HG03025 (cell line): Measurements from ENCODE around the gene INCENP.
"Not testable (repeated sequence)": the region's sequence is repeated elsewhere in the genome, so short reads cannot be mapped to it uniquely, and the experiment has no call there.

Experiments used
- ATAC-seq: cut with Tn5 transposase; IDR thresholded peaks from one replicate; pipeline ENCODE4 v1.9.1; 2021; ENCODE audit warnings: mild to moderate bottlenecking, moderate library complexity; ENCODE audit not compliant: unreplicated experiment, low FRiP score

The INCENP gene

DNA sequence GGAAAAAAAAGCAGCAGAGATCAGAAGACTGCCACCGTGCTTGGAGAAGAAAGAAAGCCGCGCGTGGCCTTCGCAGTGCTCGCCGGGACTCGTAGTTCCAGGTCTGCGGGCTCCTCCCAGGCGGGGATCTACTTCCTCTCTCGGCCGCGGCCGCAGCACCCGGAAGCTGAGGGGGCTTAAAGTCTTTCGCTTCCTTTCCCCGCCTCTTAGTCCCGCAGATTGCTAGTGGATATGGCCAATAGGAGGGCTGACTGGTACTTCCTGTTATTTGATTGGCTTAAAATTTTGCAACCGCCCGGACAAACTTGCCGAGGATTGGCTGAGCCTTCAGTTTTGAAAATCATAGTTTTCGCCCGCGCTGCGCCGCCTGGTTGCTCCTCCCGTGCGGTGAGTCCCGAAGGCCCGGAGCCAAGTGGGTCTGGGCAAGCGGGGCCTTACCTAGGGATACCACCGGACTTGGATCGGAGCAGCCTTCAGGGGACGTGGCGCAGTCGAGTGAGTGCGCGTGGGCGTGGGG, at the start of gene INCENP:
Gene INCENP, plus strand, starts transcription at position 343 of the 517 bp plus-strand sequence. CDS start 4,151 bp downstream, outside the sequence.
- ATAC-seq: peak; percentile 89

DNA sequence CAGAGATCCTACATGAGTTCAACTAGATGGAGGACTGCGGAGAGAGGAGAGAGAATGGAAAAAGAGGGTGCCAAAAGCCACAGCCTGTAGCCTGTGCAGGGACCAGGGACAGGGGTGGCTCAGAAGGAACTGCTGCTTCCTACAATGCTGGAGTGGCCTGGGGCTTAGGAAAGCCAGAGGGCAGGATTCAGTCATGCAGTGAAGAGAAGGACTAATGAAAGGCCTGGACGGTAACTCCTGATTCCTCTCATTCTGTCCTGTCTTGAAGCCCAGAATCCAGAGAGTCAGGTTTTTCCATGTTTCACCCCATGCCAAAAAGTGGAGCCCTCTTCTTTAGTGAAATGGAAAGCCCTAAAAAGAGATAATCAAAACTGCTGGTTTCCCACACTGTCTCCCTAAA, 48.4 kb upstream of the INCENP start:
- ATAC-seq: no peak

DNA sequence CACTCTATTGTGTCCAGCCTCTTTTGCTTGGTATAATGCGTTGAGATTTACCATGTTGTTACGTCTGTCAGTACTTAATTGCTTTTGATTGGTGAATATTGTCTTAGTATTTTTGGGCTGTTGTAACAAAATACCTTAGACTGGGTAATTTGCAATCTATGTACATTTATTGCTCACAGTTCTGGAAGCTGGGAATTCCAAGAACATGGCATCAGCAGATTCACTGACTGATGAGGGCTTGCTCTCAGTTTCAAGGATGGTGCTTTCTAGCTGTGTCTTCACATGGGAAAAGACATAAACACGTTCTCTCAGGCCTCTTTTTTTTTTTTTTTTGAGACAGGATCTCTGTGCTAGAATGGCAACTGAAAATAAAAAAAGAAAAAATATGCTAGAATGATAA, 46.7 kb upstream of the INCENP start:
- ATAC-seq: no peak

DNA sequence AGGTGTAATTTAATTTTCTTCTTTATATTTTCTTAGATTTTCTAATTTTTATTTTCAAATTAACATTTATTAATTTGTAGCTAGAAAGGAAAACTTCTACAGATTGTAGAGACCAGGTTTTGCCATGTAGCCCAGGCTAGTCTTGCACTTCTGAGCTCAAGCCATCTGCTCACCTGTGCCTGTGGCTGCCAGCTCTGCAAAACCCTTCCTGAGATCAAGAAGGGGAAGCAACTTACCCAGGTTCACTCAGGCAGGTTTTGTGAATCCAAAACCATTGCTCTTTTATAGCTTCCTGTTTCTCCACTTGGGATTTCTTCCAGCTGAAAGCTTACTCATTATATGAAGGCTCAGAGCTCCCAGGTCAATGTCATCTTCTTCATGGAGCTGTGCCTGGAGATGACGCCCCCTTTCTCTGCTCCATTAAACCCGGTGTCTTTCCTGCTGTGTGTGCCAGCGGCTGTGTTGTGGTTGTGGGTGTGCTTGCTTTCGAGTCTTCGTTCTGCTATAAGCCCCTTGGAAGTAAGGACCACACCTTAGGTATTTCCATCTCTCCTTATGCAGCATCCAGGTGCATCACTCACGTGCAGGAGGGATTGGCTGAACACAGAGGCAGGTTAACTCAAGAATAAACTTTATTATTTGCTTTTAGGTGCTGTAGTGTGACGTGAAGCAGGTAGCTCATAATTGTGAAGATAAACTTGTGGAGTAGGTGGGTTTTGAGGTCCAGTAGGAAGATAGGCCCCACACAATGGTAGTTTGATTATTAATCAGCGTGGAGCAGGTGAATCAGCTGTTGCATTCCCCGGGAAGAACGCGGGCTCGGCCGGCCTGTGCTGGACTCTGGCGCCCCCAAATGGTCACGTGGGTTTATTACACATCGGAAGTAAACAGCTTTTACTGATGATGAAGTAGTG, 42.2 kb upstream of the INCENP start:
- no peak for ATAC-seq

DNA sequence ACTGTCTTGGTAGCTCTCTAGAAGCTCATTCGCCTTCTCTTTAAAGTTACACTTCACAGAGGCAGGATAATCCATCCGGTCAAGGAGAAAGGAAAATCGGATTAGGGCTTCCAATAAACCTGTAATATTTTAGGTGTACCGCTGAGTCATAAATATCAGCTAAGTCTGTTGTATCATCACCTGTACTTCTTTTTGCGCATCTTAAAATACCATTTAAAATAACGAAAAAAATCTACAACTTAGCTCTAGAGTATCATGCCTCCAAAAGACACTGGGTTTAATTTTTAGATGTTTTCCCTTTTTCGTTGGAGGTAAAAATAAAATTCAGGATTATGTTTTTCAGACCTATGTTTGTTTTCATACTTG, 41.5 kb upstream of the INCENP start:
- no peak for ATAC-seq

DNA sequence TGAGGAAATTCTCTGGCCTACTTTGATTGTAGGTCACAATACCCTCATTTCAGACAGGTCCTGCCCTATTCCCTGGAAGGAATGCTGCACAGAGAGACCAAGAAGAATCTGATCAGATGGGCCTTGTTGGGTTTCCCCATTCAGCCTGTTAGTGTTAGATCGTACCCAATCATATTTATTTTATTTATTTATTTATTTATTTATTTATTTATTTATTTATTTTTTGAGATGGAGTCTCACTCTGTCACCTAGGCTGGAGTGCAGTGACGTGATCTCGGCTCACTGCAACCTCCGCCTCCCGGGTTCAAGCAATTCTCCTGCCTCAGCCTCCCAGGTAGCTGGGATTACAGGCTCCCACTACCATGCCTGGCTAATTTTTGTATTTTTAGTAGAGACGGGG, 39.0 kb upstream of the INCENP start:
- not testable (repeated sequence) for ATAC-seq

DNA sequence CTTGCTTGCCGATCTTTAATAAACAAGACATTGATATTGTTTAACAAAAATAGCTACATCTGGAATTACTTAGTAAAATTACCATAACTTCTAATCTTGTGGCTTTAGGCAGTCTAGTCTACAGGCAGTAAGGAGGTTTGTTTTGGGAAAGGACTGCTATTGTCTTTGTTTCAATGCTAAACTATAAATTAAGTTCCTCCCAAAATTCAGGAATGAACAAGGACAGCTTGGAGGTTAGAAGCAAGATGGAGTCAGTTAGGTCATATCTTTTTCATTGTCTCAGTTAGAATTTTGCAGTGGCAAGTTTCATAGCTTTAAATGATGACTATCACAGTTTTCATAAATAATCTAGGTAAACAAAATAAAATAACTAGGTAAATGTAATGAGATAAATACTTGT, 36.1 kb upstream of the INCENP start:
- ATAC-seq: no peak

DNA sequence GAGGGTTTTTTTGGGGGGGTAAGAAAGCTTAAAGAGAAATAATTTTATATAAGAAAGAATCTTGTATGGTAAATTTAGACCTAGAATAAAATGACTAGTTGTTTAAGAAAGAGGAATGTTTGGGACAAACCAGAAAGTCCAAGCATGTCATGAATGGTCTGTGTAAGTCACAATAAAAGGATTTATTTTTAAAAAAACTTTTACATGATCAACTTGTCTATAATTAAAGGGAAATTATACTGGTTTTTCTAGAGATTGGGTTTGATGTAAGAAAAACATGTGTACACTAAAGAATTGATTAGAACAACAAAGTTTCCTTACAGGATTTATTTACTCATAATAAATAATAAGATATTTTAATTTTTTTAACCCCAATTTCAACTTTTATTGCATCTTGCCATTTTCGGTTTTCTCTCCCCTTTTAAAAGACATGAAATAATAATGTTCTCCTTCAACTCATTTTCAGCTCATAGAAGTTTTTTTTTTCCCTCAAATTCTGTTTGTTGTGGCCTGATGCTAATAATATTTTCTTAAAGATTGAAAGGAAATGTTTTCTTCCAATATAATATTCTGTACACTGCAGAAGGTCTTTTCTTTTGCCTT, 35.4 kb upstream of the INCENP start:
- no peak for ATAC-seq

DNA sequence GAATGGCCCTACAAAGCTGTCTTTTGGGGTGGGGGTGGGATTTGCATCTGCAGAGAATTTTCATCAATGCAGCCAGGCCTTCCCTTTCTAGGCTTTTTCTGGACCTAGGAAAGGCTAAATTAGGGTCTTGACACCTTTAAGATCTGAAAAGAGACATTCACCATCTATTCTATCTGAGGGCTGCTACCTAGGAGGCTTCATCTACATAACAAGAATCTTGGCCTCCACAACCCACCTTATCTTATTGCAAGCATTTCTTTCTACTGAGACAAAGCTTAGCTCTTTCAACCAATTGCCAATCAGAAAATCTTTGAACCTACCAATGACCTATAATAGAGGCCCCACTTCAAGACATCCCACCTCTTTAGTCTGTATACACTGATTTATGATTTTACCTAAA, 20.7 kb upstream of the INCENP start:
- ATAC-seq: no peak

DNA sequence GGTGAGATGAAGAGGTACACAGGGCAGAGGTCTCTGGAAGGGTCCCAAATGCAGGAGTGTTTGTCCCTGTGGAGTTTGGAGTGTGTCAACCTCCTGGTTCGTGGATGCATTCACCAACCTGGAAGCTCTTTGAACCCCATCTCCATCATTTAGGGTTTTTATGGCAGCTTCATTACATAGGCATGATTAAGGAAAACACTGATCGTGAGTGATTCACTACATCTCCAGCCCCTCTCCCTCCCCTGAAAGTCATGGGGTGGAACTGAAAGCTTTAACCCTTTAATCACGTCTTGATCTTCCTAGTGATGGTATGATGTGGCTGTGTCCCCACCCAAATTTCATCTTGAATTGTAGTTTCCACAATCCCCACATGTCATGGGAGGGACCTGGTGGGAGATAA, 19.8 kb upstream of the INCENP start:
- no peak for ATAC-seq

DNA sequence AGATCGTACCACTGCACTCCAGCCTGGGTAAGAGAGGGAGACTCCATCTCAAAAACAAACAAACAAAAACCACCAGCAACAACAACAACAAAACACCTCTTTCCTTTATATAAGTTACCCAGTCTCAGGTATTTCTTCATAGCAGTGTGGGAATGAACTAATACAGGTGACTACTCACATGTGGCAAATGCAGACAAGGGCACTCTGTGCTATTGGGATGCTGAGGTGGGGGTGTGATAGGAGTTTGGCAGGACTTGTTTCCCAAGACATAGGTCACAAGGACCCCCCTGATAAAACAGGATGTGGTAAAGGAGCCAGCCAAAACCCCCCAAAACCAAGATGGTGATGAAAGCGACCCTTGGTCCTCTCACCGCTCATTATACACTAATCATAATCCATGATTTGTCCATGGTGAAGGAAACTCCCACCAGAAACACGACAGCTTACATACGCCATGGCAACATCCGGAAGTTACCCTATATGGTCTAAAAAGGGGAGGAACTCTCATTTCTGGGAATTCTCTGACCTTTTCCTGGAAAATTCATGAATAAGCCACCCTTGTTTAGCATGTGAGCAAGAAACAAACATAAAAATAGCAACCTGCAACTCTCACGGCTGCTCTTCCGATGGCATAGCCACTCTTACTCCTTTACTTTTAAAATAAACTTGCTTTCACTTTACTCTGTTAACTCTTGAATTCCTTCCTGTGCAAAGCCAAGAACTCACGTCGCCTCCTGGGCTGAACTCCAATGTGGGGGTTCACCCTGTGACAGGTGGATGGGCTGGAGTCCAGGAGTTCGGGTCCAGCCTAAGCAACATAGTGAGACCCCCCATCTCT, 18.8 kb upstream of the INCENP start:
- no peak for ATAC-seq

DNA sequence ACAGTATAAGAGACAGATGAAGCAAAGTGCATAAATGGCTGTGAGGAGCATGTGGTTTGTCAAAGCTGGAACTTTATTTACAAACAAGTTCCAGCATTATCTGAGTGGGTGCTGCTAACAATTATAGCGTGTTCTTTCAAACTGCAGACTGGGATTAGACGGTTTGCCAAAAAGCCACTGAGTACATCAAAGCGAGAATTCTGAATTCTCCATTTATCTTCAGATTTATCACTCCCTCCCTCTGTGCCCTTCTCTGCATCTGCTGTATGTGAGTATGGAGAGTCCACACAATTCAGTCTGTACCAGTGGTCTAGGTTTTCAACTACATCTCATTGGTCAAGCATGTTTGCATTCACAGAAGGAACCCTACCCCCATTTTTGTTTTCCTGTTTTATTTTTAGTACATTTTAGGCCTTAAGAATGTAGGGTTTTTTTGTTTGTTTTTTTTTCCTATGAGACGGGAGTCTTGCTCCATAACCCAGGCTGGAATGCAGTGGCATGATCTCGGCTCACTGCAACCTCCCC, 18.1 kb upstream of the INCENP start:
- ATAC-seq: no peak

DNA sequence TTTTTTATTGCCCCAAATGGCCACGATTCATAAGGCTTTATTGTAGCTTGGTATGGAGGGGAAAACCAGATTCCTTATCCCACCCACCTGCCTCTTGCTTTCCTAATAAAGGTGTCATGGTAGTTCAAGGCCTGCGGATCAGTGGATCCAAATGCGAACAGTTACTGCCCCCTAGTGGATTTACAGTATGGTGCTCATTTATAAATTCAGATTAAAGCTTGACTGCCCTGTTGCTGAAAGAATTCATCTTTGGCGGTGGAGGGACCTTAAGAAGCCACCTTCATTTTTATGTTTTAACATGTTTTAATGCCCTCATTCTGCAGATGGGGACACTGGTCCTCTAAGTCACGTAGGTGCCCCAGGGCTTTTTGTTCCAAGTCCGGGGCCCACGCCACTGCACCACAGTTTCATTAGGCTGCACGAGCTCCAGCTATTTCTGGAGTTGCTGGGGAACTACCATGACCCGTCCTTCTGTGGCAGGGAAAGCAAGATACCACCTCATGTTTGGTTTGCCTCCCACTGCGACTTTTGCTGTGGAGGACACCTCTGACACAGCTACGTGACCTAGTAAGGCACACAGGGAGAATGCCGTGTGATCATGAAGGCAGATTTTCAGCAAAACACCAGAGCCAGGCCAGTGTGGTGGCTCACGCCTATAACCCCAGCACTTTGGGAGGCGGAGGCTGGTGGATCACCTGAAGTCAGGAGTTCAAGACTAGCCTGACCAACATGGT, 15.6 kb upstream of the INCENP start:
- no peak for ATAC-seq

DNA sequence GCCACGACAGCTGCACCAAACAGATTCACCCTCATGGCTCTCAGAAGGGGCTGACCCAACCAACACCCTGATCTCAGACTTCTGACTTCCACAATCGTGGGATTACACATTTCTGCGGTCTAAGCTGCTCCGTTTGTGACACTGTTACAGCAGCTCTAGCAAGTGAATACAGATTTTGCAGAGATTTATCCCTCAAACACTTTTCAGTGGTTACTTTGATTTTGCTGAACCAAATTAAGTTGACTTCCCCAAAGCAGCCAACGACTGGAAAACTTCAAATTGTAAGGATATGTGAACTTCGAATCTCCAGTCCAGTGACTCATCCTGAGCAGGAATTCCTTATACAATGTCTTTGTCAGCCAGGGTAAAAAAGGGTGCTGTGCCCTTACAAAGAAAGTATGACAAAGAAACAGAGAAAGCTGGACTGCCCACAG, 14.8 kb upstream of the INCENP start:
- ATAC-seq: no peak

DNA sequence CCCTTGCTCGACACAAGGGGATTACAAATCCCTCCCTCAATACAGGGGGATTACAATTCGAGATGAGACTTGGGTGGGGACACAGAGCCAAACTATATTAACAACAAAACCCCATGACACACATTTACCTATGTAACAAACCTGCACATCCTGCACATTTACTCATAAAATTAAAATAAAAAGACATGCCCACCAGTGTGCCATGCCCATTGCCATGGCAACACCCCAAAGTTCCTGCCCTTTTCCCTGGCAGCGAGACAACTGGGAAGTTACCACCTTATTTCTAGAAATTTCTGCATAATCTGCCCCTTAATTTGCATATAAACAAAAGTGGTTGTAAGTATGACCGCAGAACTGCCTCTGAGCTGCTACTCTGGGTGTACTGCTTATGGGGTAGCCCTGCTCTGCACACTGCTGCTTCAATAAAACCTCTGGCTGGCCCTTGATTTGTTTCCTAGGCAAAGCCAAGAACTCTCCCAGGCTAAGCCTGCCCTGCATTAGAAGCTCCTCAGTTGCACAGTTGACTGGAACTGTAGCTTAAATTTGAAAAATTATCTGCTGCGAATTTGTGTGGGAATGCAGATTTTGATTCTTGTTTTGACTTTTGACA, 8.6 kb upstream of the INCENP start:
- no peak for ATAC-seq

DNA sequence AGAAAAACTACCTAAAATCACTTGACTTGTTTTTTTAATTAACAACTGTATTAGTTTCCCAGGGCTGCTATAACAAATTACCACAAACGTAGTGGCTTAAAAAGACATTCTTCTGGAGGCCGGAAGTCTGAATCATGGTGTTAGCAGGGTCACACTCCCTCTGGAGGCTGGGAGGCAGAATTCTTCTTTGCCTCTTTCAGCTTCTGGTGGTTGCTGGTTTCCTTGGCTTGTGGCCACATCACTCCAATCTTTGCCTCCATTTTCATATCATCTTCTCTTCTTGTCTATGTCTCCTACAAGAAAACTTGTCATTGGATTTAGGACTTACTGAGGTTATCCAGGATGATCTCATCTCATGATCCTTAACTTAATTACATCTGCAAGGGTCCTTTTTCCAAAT, 7.4 kb upstream of the INCENP start:
- no peak for ATAC-seq

DNA sequence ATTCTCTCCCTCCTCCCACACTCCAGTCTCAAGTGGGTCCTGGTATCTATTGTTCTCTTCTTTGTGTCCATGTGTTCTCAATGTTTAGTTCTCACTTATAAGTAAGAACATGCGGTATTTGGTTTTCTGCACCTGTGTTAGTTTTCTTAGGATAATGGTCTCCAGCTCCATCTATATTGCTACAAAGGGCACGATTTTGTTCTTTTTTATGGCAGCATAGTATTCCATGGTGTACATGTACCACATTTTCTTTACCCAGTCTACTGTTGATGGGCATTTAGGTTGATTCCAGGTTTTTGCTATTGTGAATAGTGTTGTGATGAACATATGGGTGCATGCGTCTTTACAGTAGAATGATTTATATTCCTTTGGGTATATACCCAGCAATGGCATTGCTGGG, 4.2 kb upstream of the INCENP start:
- ATAC-seq: no peak

DNA sequence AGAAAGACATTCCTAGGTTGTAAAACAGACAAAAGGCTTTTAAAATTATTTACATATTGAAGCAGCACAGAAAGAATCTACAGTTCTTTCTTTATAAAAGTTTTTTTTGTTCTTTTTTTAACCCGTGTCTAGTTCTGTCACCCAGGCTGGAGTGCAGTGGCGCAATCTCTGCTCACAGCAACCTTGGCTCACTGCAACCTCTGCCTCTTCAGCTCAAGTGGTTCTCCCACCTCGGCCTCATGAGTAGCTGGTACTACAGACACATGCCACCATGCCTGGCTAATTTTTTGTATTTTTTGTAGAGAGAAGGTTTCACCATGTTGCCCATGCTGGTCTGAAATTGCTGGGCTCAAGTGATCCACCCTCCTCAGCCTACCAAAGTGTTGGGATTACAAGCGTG, 3.8 kb upstream of the INCENP start:
- ATAC-seq: no peak

DNA sequence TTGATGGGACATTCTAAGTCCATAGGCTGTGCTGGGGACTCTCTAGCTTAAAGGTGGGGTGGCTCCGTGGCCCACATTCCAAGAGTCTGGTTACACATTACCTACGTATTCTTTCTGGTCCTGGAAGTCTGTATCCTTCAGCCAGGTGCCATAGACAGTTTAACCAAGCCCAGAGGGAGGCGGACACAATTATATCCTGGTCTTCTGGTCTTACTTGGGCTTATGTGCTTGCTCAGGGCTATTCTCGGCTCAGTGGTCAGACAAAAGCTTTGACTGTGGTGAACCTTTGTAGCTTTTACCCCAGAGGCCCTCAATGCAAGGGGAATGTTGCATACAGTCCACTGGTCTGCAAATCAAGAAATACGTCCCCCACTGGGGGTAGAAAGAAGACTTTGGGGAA, 3.4 kb upstream of the INCENP start:
- no peak for ATAC-seq

DNA sequence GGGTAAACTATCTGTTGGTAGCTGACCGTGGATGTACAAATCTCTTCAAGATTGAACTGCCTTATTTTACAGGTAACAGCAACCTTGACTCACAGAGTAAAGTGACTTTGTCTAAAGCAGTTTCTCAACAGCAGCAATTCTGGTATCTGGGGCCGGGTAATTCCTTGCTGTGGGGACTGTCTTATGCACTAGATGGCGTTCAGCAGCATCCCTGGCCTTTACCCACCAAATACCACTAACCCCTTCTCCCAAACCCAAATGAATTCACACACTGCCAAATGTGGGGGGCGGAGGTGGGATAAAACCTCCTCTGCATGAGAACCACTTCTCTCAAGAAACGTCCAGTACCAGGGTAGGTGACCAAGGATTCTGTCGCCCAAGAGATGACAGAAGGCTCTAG, 1.7 kb upstream of the INCENP start:
- ATAC-seq: no peak
